ENCODE data around the gene PGAP3. TPM values are rescaled to one million over a fixed set of nuclear protein-coding genes. Genes with fewer than 3 reads are reported as not detected.
A peak's percentile ranks its signal among the peaks of the same experiment; 100 is the strongest.

PGAP3 gene
- total RNA-seq, 2 experiments from 2014 or later: 11.8 to 11.9 TPM

- Mint-ChIP-seq H3K27me3 (ENCODE audit: low read depth) (peaks cover 15% of the 10 kb centered on the region), H3K4me3 (no peak within 1 kb of the TSS), H3K4me1 (ENCODE audit: low read depth) (peaks cover 13% of the 10 kb centered on the region), H3K27ac (no peak within 1 kb of the TSS), H3K36me3 (ENCODE audit: low read depth) (peaks cover 5% of the 10 kb centered on the region), H3K9me3 (no peaks in the 10 kb centered on the region)
- DNase-seq: no peak
- CTCF ChIA-PET: interaction anchor here (1.2 to 3.0 kb wide), 3 partner anchors 11 to 42 kb away, joined by 5 to 22 read pairs (median 15); no protein-coding TSS in a partner anchor
- intact Hi-C loops (cut with micrococcal nuclease): no loop called here
Observed at GRCh38 chr17:39664581-39665561, 23.0 kb downstream of the PGAP3 start, which contains the start of gene TCAP. Gene TCAP (plus strand): TSS chr17:39665349. CDS start chr17:39665360, 11 bp downstream.

- DNase-seq: no peak
- intact Hi-C loops (cut with micrococcal nuclease): no loop called here
- H3K9me3 Mint-ChIP-seq: no peaks in the 10 kb centered on the region
- peaks cover 13% of the 10 kb centered on the region for H3K27me3 Mint-ChIP-seq (ENCODE audit: low read depth)
- CTCF ChIA-PET: interaction anchor here (0.6 kb wide), 1 partner anchor 297 kb away, joined by 3 read pairs; no protein-coding TSS in a partner anchor
- H3K4me3 Mint-ChIP-seq: no peak overlapping the region
- H3K27ac Mint-ChIP-seq: no peak overlapping the region
- H3K36me3 Mint-ChIP-seq (ENCODE audit: low read depth): peaks cover 8% of the 10 kb centered on the region
- H3K4me1 Mint-ChIP-seq (ENCODE audit: low read depth): peaks cover 22% of the 10 kb centered on the region
Observed at GRCh38 chr17:39663688-39664580, 23.9 kb downstream of the PGAP3 start.

GRCh38 chr17:39663340-39663687, 24.5 kb downstream of the PGAP3 start:
- DNase-seq: no peak
- Mint-ChIP-seq H3K9me3 (no peaks in the 10 kb centered on the region), H3K4me1 (ENCODE audit: low read depth) (peaks cover 24% of the 10 kb centered on the region), H3K4me3 (no peak overlapping the region), H3K36me3 (ENCODE audit: low read depth) (peaks cover 8% of the 10 kb centered on the region), H3K27me3 (ENCODE audit: low read depth) (peaks cover 9% of the 10 kb centered on the region), H3K27ac (no peak overlapping the region)
- CTCF ChIA-PET: interaction anchor here (0.6 kb wide), 1 partner anchor 297 kb away, joined by 3 read pairs; no protein-coding TSS in a partner anchor
- intact Hi-C loops (cut with micrococcal nuclease): no loop called here

GRCh38 chr17:39662551-39663339, 25.1 kb downstream of the PGAP3 start:
- H3K27me3 Mint-ChIP-seq (ENCODE audit: low read depth): peaks cover 9% of the 10 kb centered on the region
- no peaks in the 10 kb centered on the region for H3K9me3 Mint-ChIP-seq
- H3K4me1 Mint-ChIP-seq (ENCODE audit: low read depth): peaks cover 30% of the 10 kb centered on the region
- H3K27ac Mint-ChIP-seq: no peak overlapping the region
- CTCF ChIA-PET: interaction anchor here (0.6 kb wide), 1 partner anchor 296 kb away, joined by 3 read pairs; no protein-coding TSS in a partner anchor
- no peak overlapping the region for H3K4me3 Mint-ChIP-seq
- no peak for DNase-seq
- intact Hi-C loops (cut with micrococcal nuclease): no loop called here
- H3K36me3 Mint-ChIP-seq (ENCODE audit: low read depth): peaks cover 8% of the 10 kb centered on the region

- Mint-ChIP-seq H3K27me3 (ENCODE audit: low read depth) (peaks cover 7% of the 10 kb centered on the region), H3K4me1 (ENCODE audit: low read depth) (peaks cover 30% of the 10 kb centered on the region), H3K4me3 (no peak overlapping the region), H3K27ac (no peak overlapping the region), H3K36me3 (ENCODE audit: low read depth) (peaks cover 9% of the 10 kb centered on the region), H3K9me3 (no peaks in the 10 kb centered on the region)
- intact Hi-C loops (cut with micrococcal nuclease): no loop called here
- DNase-seq: no peak
- CTCF ChIA-PET: no interaction called here
Observed at GRCh38 chr17:39661744-39662541, 25.9 kb downstream of the PGAP3 start.

- Mint-ChIP-seq H3K4me1 (ENCODE audit: low read depth) (peaks cover 31% of the 10 kb centered on the region), H3K27me3 (ENCODE audit: low read depth) (no peaks in the 10 kb centered on the region), H3K36me3 (ENCODE audit: low read depth) (peaks cover 11% of the 10 kb centered on the region), H3K9me3 (no peaks in the 10 kb centered on the region), H3K4me3 (no peak overlapping the region), H3K27ac (peak overlapping the region; percentile 58)
- no peak for DNase-seq
- CTCF ChIA-PET: interaction anchor here (1.0 kb wide), 1 partner anchor 38 kb away, joined by 3 read pairs; no protein-coding TSS in a partner anchor
- intact Hi-C loops (cut with micrococcal nuclease): no loop called here
Observed at GRCh38 chr17:39660397-39661385, 27.2 kb downstream of the PGAP3 start.

GRCh38 chr17:39660011-39660360, 27.9 kb downstream of the PGAP3 start:
- Mint-ChIP-seq H3K27me3 (ENCODE audit: low read depth) (no peaks in the 10 kb centered on the region), H3K4me1 (ENCODE audit: low read depth) (peaks cover 34% of the 10 kb centered on the region), H3K27ac (peak overlapping the region; percentile 61), H3K9me3 (no peaks in the 10 kb centered on the region), H3K4me3 (no peak overlapping the region), H3K36me3 (ENCODE audit: low read depth) (peaks cover 14% of the 10 kb centered on the region)
- CTCF ChIA-PET: interaction anchor here (0.8 to 1.0 kb wide), 2 partner anchors 11 to 37 kb away, joined by 3 to 4 read pairs; no protein-coding TSS in a partner anchor
- no peak for DNase-seq
- intact Hi-C loops (cut with micrococcal nuclease): no loop called here

GRCh38 chr17:39659279-39660010, 28.4 kb downstream of the PGAP3 start:
- Mint-ChIP-seq H3K36me3 (ENCODE audit: low read depth) (peaks cover 14% of the 10 kb centered on the region), H3K4me3 (no peak overlapping the region), H3K4me1 (ENCODE audit: low read depth) (peaks cover 40% of the 10 kb centered on the region), H3K9me3 (no peaks in the 10 kb centered on the region), H3K27me3 (ENCODE audit: low read depth) (no peaks in the 10 kb centered on the region), H3K27ac (peak overlapping the region; percentile 61)
- CTCF ChIA-PET: interaction anchor here (0.8 to 1.0 kb wide), 2 partner anchors 12 to 36 kb away, joined by 3 to 4 read pairs; no protein-coding TSS in a partner anchor
- intact Hi-C loops (cut with micrococcal nuclease): no loop called here
- DNase-seq: no peak

GRCh38 chr17:39658760-39659159, 29.1 kb downstream of the PGAP3 start:
- Mint-ChIP-seq H3K4me1 (ENCODE audit: low read depth) (peaks cover 44% of the 10 kb centered on the region), H3K27me3 (ENCODE audit: low read depth) (no peaks in the 10 kb centered on the region), H3K36me3 (ENCODE audit: low read depth) (peaks cover 14% of the 10 kb centered on the region), H3K27ac (no peak overlapping the region), H3K9me3 (no peaks in the 10 kb centered on the region), H3K4me3 (no peak overlapping the region)
- CTCF ChIA-PET: no interaction called here
- intact Hi-C loops (cut with micrococcal nuclease): no loop called here
- DNase-seq: no peak

- H3K4me3 Mint-ChIP-seq: no peak overlapping the region
- H3K4me1 Mint-ChIP-seq (ENCODE audit: low read depth): peaks cover 46% of the 10 kb centered on the region
- no peaks in the 10 kb centered on the region for H3K27me3 Mint-ChIP-seq (ENCODE audit: low read depth)
- CTCF ChIA-PET: interaction anchor here (0.9 kb wide), 1 partner anchor 235 kb away, joined by 3 read pairs; no protein-coding TSS in a partner anchor
- no peak overlapping the region for H3K27ac Mint-ChIP-seq
- H3K36me3 Mint-ChIP-seq (ENCODE audit: low read depth): peaks cover 14% of the 10 kb centered on the region
- intact Hi-C loops (cut with micrococcal nuclease): no loop called here
- no peaks in the 10 kb centered on the region for H3K9me3 Mint-ChIP-seq
- DNase-seq: no peak
Observed at GRCh38 chr17:39658346-39658745, 29.5 kb downstream of the PGAP3 start.
